ENCODE measurements around the gene SLIT2. TPM values are rescaled to one million over a fixed set of nuclear protein-coding genes. Genes with fewer than 3 reads are reported as not detected.

Gene SLIT2
- total and polyA plus RNA-seq, 11 donors: 0.99 to 19.4 (median 4.0) TPM

GRCh38 chr4:20283039-20283438 is 31.3 kb downstream of the SLIT2 start:
- intact Hi-C loops (cut with DNase I): no loop called here
- WGBS, 4 donors: 65 to 84% (median 76%) methylated on average over 4 of the region's 4 CpGs
- H3K36me3 ChIP-seq: no peaks in the 10 kb centered on the region
- no peaks in the 10 kb centered on the region for H3K9me3 ChIP-seq
- no peak overlapping the region for H3K27ac ChIP-seq
- TF ChIP-seq POLR2A (IDR thresholded peaks at IDR 0.05) (no peak), CTCF (IDR thresholded peaks at IDR 0.05) (no peak)
- ATAC-seq (no peak), DNase-seq (no peak)
- H3K4me3 ChIP-seq: no peak overlapping the region
- no peaks in the 10 kb centered on the region for H3K4me1 ChIP-seq
- H3K27me3 ChIP-seq: no peaks in the 10 kb centered on the region

GRCh38 chr4:20284990-20285389 is 33.3 kb downstream of the SLIT2 start:
- WGBS, 4 donors: 90 to 100% (median 97%) methylated on average over 1 of the region's 1 CpG
- ATAC-seq: no peak
- H3K27ac ChIP-seq: no peak overlapping the region
- intact Hi-C loops (cut with DNase I): no loop called here
- no peaks in the 10 kb centered on the region for H3K27me3 ChIP-seq
- H3K4me3 ChIP-seq: no peak overlapping the region
- no peaks in the 10 kb centered on the region for H3K9me3 ChIP-seq
- H3K4me1 ChIP-seq: no peaks in the 10 kb centered on the region
- no peak for DNase-seq
- no peaks in the 10 kb centered on the region for H3K36me3 ChIP-seq
- no peak for TF ChIP-seq POLR2A (IDR thresholded peaks at IDR 0.05)
- no peak for TF ChIP-seq CTCF (IDR thresholded peaks at IDR 0.05)

GRCh38 chr4:20287246-20287645 is 35.5 kb downstream of the SLIT2 start:
- intact Hi-C loops (cut with DNase I): no loop called here
- no peak for TF ChIP-seq POLR2A (IDR thresholded peaks at IDR 0.05)
- TF ChIP-seq CTCF (IDR thresholded peaks at IDR 0.05): no peak
- Histone ChIP-seq H3K9me3 (no peaks in the 10 kb centered on the region), H3K27me3 (no peaks in the 10 kb centered on the region), H3K4me1 (no peaks in the 10 kb centered on the region), H3K27ac (no peak overlapping the region), H3K4me3 (no peak overlapping the region), H3K36me3 (no peaks in the 10 kb centered on the region)
- WGBS, 4 donors: 94 to 98% (median 96%) methylated on average over 2 of the region's 2 CpGs
- ATAC-seq: no peak
- no peak for DNase-seq

GRCh38 chr4:20288047-20288650 is 36.4 kb downstream of the SLIT2 start:
- H3K36me3 ChIP-seq: no peaks in the 10 kb centered on the region
- H3K27me3 ChIP-seq: no peaks in the 10 kb centered on the region
- no peaks in the 10 kb centered on the region for H3K9me3 ChIP-seq
- no peak overlapping the region for H3K4me3 ChIP-seq
- ATAC-seq (no peak), DNase-seq (no peak)
- no peak overlapping the region for H3K27ac ChIP-seq
- TF ChIP-seq POLR2A (IDR thresholded peaks at IDR 0.05) (no peak), CTCF (IDR thresholded peaks at IDR 0.05) (no peak)
- intact Hi-C loops (cut with DNase I): no loop called here
- WGBS, 4 donors: 85 to 93% (median 88%) methylated on average over 8 of the region's 8 CpGs
- H3K4me1 ChIP-seq: no peaks in the 10 kb centered on the region
